BE2C (cell line): ENCODE data around the gene OS9.

Experiments used
- DNase-seq: peaks from one replicate; pipeline ENCODE4 v3.0.0-alpha.2; 2020
- H3K27me3 ChIP-seq: fragments of 250-450 bp; sonication (Bioruptor Pico); 2 replicates; pipeline ENCODE4 v1.5.1; 2020; ENCODE audit warnings: mild to moderate bottlenecking
- H3K36me3 ChIP-seq: fragments of 250-450 bp; sonication (Bioruptor Pico); 2 replicates; pipeline ENCODE4 v1.5.1; 2020; ENCODE audit warnings: mild to moderate bottlenecking
- H3K4me1 ChIP-seq: fragments of 250-450 bp; sonication (Bioruptor Pico); 2 replicates; pipeline ENCODE4 v1.5.1; 2020
- H3K4me3 ChIP-seq: 2 replicates; pipeline ENCODE4 v1.5.1; 2011; ENCODE audit warnings: low read depth, low read length
- H3K9me3 ChIP-seq: fragments of 250-450 bp; sonication (Bioruptor Pico); 2 replicates; pipeline ENCODE4 v1.5.1; 2020
- CTCF ChIP-seq: IDR thresholded peaks from 2 replicates; pipeline ENCODE4 v1.5.1; 2012; ENCODE audit warnings: mild to moderate bottlenecking, low read depth, low read length

The OS9 gene

GRCh38 chr12:57716305-57716704 is 22.4 kb downstream of the OS9 start:
- no peak for TF ChIP-seq CTCF
- H3K4me3 ChIP-seq, result no peak overlapping the region
- no peaks in the 10 kb centered on the region for H3K9me3 ChIP-seq
- no peaks in the 10 kb centered on the region for H3K4me1 ChIP-seq
- peaks cover 23% of the 10 kb centered on the region for H3K36me3 ChIP-seq
- DNase-seq, result no peak
- no peaks in the 10 kb centered on the region for H3K27me3 ChIP-seq

GRCh38 chr12:57717131-57717530 is 23.2 kb downstream of the OS9 start:
- no peak for TF ChIP-seq CTCF
- Histone ChIP-seq H3K27me3 (no peaks in the 10 kb centered on the region), H3K9me3 (no peaks in the 10 kb centered on the region), H3K4me3 (no peak overlapping the region), H3K36me3 (peaks cover 23% of the 10 kb centered on the region), H3K4me1 (no peaks in the 10 kb centered on the region)
- no peak for DNase-seq

GRCh38 chr12:57717846-57718640 is 24.1 kb downstream of the OS9 start:
- Histone ChIP-seq H3K36me3 (peaks cover 23% of the 10 kb centered on the region), H3K9me3 (no peaks in the 10 kb centered on the region), H3K4me3 (no peak overlapping the region), H3K27me3 (no peaks in the 10 kb centered on the region), H3K4me1 (no peaks in the 10 kb centered on the region)
- no peak for DNase-seq
- TF ChIP-seq CTCF, result no peak

- peaks cover 23% of the 10 kb centered on the region for H3K36me3 ChIP-seq
- no peaks in the 10 kb centered on the region for H3K27me3 ChIP-seq
- no peaks in the 10 kb centered on the region for H3K9me3 ChIP-seq
- DNase-seq, result no peak
- no peaks in the 10 kb centered on the region for H3K4me1 ChIP-seq
- TF ChIP-seq CTCF, result no peak
- H3K4me3 ChIP-seq, result no peak overlapping the region
Observed at GRCh38 chr12:57718641-57719528, 25.0 kb downstream of the OS9 start.

GRCh38 chr12:57719777-57720605 is 26.1 kb downstream of the OS9 start:
- Histone ChIP-seq H3K27me3 (no peaks in the 10 kb centered on the region), H3K36me3 (peaks cover 23% of the 10 kb centered on the region), H3K9me3 (no peaks in the 10 kb centered on the region), H3K4me1 (no peaks in the 10 kb centered on the region), H3K4me3 (no peak overlapping the region)
- DNase-seq, result no peak
- TF ChIP-seq CTCF, result no peak
